GM21723 (cell line): Measurements from ENCODE around the gene LMAN1.

Experiments
- ATAC-seq: cut with Tn5 transposase; IDR thresholded peaks from one replicate; pipeline ENCODE4 v1.9.1; 2021; ENCODE audit warnings: mild to moderate bottlenecking, moderate library complexity; ENCODE audit not compliant: unreplicated experiment

Gene LMAN1

GRCh38 chr18:59372975-59373374 is 13.9 kb upstream of the LMAN1 start:
- ATAC-seq: no peak

GRCh38 chr18:59360381-59360780 is 1.3 kb upstream of the LMAN1 start:
- ATAC-seq: no peak

DNA sequence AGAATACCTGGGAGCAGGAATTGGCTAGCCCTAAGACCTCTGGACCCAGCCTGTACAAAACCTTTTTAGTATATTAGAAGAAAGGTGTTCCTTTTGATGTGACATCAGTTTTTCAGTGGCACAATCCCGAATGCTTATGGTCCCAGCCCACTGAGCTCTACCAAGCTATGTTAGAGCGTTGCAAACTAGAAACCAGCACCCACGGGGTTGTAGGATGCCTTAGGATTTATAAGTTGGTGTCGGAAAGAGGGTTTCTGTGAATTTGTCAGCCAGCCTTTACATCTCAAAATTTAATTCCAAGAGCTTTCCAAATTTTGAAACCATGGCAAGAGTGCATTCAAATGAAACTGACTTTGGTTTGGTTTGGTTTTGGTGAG is 499 bp upstream of the LMAN1 start:
- peak; percentile 25 for ATAC-seq

- ATAC-seq: peak; percentile 2
Measured at GRCh38 chr18:59358414-59358711, 702 bp downstream of the LMAN1 start.

DNA sequence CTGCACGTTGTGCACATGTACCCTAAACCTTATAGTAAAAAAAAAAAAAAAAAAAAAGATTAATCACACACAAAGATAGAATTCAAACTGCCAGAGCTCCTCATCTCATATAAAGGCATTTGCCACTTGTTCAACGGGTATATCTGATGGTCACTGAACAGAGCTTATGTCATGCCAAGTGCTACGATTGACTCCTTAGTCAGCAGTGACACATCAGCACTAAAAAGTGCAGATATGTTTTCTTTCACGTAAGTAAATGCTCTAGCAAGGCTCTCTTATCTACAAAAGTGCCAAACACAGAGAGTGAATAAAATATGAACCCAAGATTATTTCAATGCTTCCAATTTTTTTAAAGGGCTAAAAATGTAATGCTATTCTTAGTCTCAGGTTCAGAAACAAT is 1.1 kb downstream of the LMAN1 start:
- no peak for ATAC-seq

DNA sequence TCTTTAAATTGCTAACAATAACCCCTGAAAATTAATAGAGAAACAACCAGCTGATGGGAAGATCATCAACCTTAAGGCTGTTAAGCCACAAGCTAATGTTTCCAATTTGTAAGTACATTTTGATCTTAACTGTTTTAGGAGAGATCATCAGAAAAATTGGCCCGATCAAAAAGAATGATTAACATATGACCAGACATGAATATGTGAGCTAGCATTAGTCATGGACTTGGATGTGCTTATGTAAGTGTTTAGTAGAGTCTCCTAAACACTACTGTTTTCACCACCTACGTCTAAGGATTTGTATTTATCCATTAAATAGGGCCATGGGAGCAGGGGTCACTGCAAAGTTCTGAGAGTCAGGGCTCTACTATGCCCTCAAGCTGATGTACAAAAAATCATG is 4.3 kb downstream of the LMAN1 start:
- ATAC-seq: no peak

- no peak for ATAC-seq
Measured at GRCh38 chr18:59353079-59353680, 5.9 kb downstream of the LMAN1 start.

- no peak for ATAC-seq
Measured at GRCh38 chr18:59352250-59352855, 6.7 kb downstream of the LMAN1 start.

GRCh38 chr18:59345556-59345955 is 13.5 kb downstream of the LMAN1 start:
- no peak for ATAC-seq

GRCh38 chr18:59344996-59345395 is 14.1 kb downstream of the LMAN1 start:
- no peak for ATAC-seq

DNA sequence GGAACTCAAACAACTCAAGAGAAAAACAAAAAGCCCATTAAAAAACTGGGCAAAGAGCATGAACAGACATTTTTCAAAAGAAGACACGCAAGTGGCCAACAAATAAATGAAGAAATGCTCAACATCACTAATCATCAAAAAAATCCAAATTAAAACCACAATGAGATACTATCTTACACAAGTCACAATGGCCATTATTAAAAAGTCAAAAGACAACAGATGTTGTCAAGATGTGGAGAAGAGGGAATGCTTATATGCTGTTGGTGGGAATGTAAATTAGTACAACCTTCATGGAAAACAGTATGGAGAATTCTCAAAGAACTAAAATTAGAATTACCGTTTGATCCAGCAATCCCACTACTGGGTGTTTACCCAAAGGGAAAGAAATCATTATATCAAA is 15.1 kb downstream of the LMAN1 start:
- ATAC-seq: no peak

DNA sequence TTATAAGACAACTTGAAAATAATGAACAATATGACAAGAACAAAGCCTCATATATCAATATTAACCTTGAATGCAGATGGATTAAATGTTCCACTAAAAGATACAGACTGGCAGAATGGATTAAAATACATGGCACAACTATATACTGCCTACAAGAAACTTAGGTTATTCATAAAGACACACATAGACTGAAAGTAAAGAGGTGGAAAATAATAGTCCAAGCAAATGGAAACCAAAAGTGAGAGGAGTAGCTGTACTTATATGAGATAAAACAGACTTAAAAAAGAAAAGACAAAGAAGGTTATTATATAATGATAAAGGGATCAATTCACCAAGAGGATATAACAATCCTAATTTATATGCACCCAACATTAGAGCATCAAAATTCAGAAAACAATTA is 18.2 kb downstream of the LMAN1 start:
- ATAC-seq: no peak

DNA sequence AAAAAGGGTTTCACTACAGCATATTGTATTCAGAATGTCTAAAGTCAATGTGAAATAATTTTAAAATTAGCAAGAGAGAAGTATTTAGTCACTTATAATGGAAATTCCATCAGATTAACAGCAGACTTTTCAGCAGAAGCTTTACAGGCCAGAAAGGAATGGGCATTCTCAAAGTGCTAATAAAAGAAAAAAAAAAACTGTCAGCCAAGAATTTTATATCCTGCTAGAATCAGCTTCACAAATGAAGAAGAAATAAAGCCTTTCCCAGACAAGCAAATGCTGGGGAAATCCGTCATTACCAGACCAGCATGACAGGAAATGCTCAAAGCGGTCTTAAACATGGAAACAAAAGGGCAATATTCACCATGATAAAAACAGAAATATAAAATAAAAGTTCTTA is 18.8 kb downstream of the LMAN1 start:
- no peak for ATAC-seq

DNA sequence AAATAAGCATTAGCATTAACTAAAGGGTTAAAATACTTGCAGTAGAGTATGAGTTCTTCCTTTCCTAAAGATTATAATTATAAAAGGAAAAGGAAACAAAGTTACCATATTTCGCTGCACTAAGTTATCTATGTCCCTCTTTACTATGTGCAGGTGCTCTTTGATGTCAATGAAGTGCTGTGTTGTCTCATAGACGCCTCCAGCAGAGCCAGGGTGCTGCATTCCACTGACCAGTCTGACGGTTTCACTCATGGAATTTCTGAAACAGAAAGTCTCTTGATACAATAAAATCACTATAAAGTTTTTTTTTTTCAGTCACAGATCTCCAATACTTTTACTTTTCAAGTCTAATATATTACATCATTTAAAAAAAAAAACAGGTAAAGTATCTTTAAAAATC is 26.1 kb downstream of the LMAN1 start:
- ATAC-seq: no peak

DNA sequence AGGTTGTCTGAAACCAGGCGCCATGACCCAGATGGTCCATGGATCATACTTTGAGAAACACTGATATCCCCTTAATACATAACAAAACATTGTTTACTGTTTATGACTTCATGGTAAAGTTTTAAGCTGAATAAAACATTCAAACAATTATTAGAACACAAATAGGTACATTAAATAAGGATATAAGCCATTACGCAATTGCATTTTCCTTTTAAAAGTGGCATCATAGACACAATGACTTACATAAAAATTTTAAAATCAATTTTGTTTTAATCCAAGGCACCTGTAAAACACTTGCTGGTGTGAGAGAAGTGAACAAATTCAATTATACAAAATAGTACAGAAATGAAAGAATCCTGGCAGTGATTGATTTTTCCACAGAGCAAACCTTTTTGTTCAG is 30.4 kb downstream of the LMAN1 start:
- no peak for ATAC-seq

GRCh38 chr18:59325965-59326364 is 33.1 kb downstream of the LMAN1 start:
- no peak for ATAC-seq

DNA sequence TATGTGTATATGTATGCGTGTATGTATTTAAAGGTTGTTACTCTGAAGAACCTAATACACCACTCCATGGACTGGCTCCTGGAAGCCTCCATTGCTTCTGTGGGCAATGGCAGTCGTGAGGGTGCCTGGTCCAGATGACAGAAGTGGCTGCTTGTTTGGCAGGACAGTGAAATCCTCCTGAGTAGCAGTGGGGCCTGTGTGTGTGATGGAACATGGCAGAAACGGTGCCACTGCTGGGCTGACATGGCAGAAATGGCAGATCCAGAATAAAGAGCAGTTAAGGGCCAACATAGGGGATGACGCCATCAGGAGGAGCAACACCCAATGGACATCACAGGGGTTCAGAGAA is 34.5 kb downstream of the LMAN1 start:
- ATAC-seq: no peak

GRCh38 chr18:59323931-59324622 is 35.0 kb downstream of the LMAN1 start:
- no peak for ATAC-seq

- no peak for ATAC-seq
Measured at GRCh38 chr18:59318460-59319050, 40.5 kb downstream of the LMAN1 start, which contains the start of gene CPLX4. Gene CPLX4, minus strand, starts transcription at chr18:59318649. Its CDS starts 187 bp downstream, at chr18:59318462.

- no peak for ATAC-seq
Measured at GRCh38 chr18:59311631-59312030, 47.4 kb downstream of the LMAN1 start.

DNA sequence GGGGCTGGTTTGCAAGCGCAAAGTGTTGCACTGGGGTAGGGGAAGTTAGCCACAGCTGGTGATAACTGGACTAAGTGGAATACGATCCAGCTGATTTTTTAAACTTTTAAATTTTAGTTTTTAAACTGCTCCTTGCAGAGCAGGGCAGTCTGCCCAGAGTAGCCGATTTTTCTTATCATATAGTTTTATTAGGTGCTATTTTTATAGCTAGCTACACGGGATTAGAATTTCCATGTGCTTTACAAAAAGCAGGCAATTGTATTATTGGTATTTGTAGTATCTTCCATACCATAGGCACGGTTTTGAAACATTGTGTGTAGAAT is 50.2 kb downstream of the LMAN1 start:
- ATAC-seq: no peak

GRCh38 chr18:59308248-59308937 is 50.7 kb downstream of the LMAN1 start:
- peak; percentile 95 for ATAC-seq
